ENCODE data around the gene IL11.
"Not testable (repeated sequence)": the region's sequence is repeated elsewhere in the genome, so short reads cannot be mapped to it uniquely, and the experiment has no call there.

The IL11 gene

GRCh38 chr19:55370305-55370988 lies at the start of gene IL11:
Gene IL11 (minus strand): TSS chr19:55370463. CDS start chr19:55370310, 153 bp downstream.
- DNase-seq, result no peak

GRCh38 chr19:55419624-55420236 lies 49.5 kb upstream of the IL11 start:
- DNase-seq, result no peak

GRCh38 chr19:55419103-55419502 lies 48.8 kb upstream of the IL11 start:
- DNase-seq, result no peak

- DNase-seq, result peak; percentile 44
These were observed 47.9 kb upstream of the IL11 start for GRCh38 chr19:55418185-55418584.

- DNase-seq, result no peak
These were observed 39.9 kb upstream of the IL11 start for GRCh38 chr19:55410168-55410567.

- DNase-seq, result not testable (repeated sequence)
These were observed 38.9 kb upstream of the IL11 start for GRCh38 chr19:55409179-55409578.

GRCh38 chr19:55408533-55408872 lies 38.2 kb upstream of the IL11 start:
- DNase-seq, result no peak

- peak; percentile 98 for DNase-seq
These were observed 37.7 kb upstream of the IL11 start for GRCh38 chr19:55407800-55408532.

GRCh38 chr19:55407550-55407799 lies 37.2 kb upstream of the IL11 start, which contains the start of gene UBE2S:
Gene UBE2S (minus strand): TSS chr19:55407788. CDS start chr19:55407589, 199 bp downstream.
- DNase-seq, result not testable (repeated sequence)

GRCh38 chr19:55406826-55407549 lies 36.7 kb upstream of the IL11 start:
- no peak for DNase-seq

GRCh38 chr19:55406091-55406825 lies 36.0 kb upstream of the IL11 start:
- DNase-seq, result no peak

GRCh38 chr19:55405638-55406037 lies 35.4 kb upstream of the IL11 start:
- DNase-seq, result no peak

- no peak for DNase-seq
These were observed 32.2 kb upstream of the IL11 start for GRCh38 chr19:55402509-55402908.

- not testable (repeated sequence) for DNase-seq
These were observed 31.1 kb upstream of the IL11 start for GRCh38 chr19:55401390-55401789.

GRCh38 chr19:55400281-55401087 lies 30.2 kb upstream of the IL11 start:
- DNase-seq, result no peak

- DNase-seq, result no peak
These were observed 28.1 kb upstream of the IL11 start for GRCh38 chr19:55398200-55398925.

- no peak for DNase-seq
These were observed 22.8 kb upstream of the IL11 start for GRCh38 chr19:55392820-55393761.

GRCh38 chr19:55391702-55392615 lies 21.7 kb upstream of the IL11 start:
- no peak for DNase-seq

- no peak for DNase-seq
These were observed 21.0 kb upstream of the IL11 start for GRCh38 chr19:55391191-55391670.
